Measurements from ENCODE around the gene CDYL.

The CDYL gene

GRCh38 chr6:4969609-4970285, 193.5 kb downstream of the CDYL start:
- DNase-seq (ENCODE audit: low read depth) = no peak
- no peak overlapping the region for H3K4me3 ChIP-seq (ENCODE audit: control insufficient read depth, low read depth, low read length)
- no peak for TF ChIP-seq CTCF (IDR thresholded peaks at IDR 0.05; ENCODE audit: control insufficient read depth, insufficient read depth, low read depth, low read length, missing control alignments)

DNA sequence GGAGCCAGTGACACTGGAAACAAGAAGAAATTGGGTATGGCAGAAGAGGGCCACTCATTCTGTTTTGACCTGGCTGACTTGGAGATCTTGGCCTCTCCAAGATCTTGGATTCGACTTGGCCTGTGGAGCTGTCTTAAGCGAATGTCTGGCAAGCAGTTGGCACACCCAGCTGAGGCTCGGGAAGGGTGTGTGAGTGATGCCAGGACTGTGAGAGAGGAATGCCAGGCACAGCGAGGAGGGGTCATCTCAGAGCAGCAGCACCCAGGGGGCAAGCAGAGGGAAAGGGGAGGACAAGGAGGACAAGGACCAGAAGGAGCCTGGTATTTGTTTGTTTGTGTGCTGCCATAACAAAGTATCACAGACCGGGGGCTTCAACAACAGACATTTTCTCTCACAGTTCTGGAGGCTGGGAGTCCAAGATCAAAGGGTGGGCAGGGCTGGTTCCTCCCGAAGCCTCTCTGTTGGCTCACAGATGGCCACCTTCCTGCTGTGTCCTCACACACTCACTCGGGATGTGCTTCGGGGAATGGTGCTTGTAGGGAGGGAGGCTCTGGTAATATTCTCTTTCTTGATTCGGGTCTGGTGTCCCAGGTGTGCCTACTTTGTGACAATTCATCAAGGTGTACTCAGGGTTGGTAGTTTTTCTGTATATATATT, 194.7 kb downstream of the CDYL start:
- DNase-seq (ENCODE audit: low read depth) = no peak
- no peak for TF ChIP-seq CTCF (IDR thresholded peaks at IDR 0.05; ENCODE audit: control insufficient read depth, insufficient read depth, low read depth, low read length, missing control alignments)
- H3K4me3 ChIP-seq (ENCODE audit: control insufficient read depth, low read depth, low read length) = no peak overlapping the region

DNA sequence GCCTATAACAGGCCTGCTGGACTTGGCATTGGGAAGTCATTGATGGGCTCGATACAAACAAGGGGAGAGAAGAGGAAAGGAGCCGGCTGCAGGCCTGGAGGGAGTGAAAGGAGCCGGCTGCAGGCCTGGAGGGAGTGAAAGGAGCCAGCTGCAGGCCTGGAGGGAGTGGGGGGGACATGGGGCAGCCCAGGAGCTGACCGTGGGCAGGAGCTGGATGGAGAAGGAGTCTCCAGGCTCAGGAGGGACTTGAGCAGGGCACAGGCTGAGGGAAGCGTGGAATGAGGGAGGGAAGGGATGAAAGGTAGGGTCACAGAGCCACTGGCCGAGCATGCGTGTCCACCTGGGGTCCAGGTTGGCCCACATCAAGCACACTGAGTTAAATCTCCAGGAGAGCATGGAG, 195.6 kb downstream of the CDYL start:
- no peak for DNase-seq (ENCODE audit: low read depth)
- TF ChIP-seq CTCF (IDR thresholded peaks at IDR 0.05; ENCODE audit: control insufficient read depth, insufficient read depth, low read depth, low read length, missing control alignments) = no peak
- H3K4me3 ChIP-seq (ENCODE audit: control insufficient read depth, low read depth, low read length) = no peak overlapping the region

GRCh38 chr6:4972438-4972837, 196.2 kb downstream of the CDYL start:
- no peak for DNase-seq (ENCODE audit: low read depth)
- TF ChIP-seq CTCF (IDR thresholded peaks at IDR 0.05; ENCODE audit: control insufficient read depth, insufficient read depth, low read depth, low read length, missing control alignments) = no peak
- no peak overlapping the region for H3K4me3 ChIP-seq (ENCODE audit: control insufficient read depth, low read depth, low read length)

DNA sequence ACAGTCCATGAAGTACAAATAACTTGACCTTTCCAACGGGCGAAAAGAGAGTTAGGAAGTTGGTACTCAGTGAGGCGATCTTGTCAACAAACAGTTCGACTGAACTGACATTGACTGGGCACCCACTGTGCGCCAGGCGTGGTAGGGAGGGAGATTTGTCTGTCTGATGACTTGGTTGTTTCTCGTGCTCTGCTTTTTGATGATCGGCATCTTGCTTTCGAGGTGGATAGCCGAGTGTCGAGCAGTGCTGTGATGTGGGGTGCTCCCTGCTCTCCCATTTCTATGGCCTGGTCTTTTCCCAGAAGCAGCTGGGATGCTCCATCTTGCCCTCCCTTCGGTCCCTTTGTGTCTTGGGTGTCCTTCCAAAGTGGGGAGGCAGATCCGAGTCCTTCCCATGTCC, 197.2 kb downstream of the CDYL start:
- no peak for DNase-seq (ENCODE audit: low read depth)
- no peak for TF ChIP-seq CTCF (IDR thresholded peaks at IDR 0.05; ENCODE audit: control insufficient read depth, insufficient read depth, low read depth, low read length, missing control alignments)
- H3K4me3 ChIP-seq (ENCODE audit: control insufficient read depth, low read depth, low read length) = no peak overlapping the region

GRCh38 chr6:4973982-4974745, 198.0 kb downstream of the CDYL start:
- peak; percentile 20 for DNase-seq (ENCODE audit: low read depth)
- H3K4me3 ChIP-seq (ENCODE audit: control insufficient read depth, low read depth, low read length) = no peak overlapping the region

More at GRCh38 chr6:4973982-4974745, 198.0 kb downstream of the CDYL start:
- TF ChIP-seq CTCF (IDR thresholded peaks at IDR 0.05; ENCODE audit: control insufficient read depth, insufficient read depth, low read depth, low read length, missing control alignments) = no peak
